ENCODE measurements around the gene RGPD5.
"Not testable (repeated sequence)": the region's sequence is repeated elsewhere in the genome, so short reads cannot be mapped to it uniquely, and the experiment has no call there.

GRCh38 chr2:109779118-109779517, 15.0 kb upstream of the RGPD5 start:
- not testable (repeated sequence) for TF ChIP-seq CTCF, POLR2A (IDR thresholded peaks at IDR 0.05)
